HCT116 (cell line): ENCODE data around the gene FIZ1. TPM values are rescaled to one million over a fixed set of nuclear protein-coding genes. Genes with fewer than 3 reads are reported as not detected.

Experiments
- ATAC-seq: fragments of 200-7000 bp; cut with Tn5 transposase; 2 replicates; pipeline ENCODE4 v1.9.1; 2020; ENCODE audit warnings: mild to moderate bottlenecking, moderate library complexity
- BruUV-seq: library from RNA; stranded (reverse); fragments of 400-500 nt; replicated peaks from 2 replicates; lab custom pipeline; 2021; lab: Mats Ljungman, UMichigan
- CTCF ChIA-PET: fragments of 300-600 bp; sonication (Branson Sonifier 250); formaldehyde crosslinking; loops from one replicate; lab custom pipeline; 2021; ENCODE audit warnings: antibody characterized with exemption; lab: Charles Lee
- POLR2A ChIA-PET: fragments of 300-600, 350-600 bp; sonication (Branson Sonifier 250); formaldehyde crosslinking; loops from one replicate; lab custom pipeline; 2021; ENCODE audit warnings: antibody characterized with exemption; lab: Charles Lee
- RAD21 ChIA-PET, 2 experiments: fragments of 300-600 bp; sonication (Branson Sonifier 250); formaldehyde crosslinking; loops; one replicate each; lab custom pipeline; 2023; ENCODE audit warnings: low total read pairs in 2 of 2; ENCODE audit not compliant: uncharacterized antibody in 2 of 2, unreplicated experiment in 2 of 2, low non-redundant PET in 1 of 2; lab: Charles Lee
- DNase-seq: peaks from one replicate; pipeline ENCODE4 v3.0.0-alpha.2; 2010; ENCODE audit warnings: low read depth, low spot score
- H2AFZ ChIP-seq: fragments of 200-600 bp; shearing (Covaris generic), sonication (generic); 2 replicates; pipeline ENCODE4 v1.6.1; 2017; ENCODE audit warnings: low read depth, mixed run types, mixed read lengths, antibody characterized with exemption, low read length; ENCODE audit not compliant: poor library complexity, severe bottlenecking
- H3K27ac ChIP-seq: 2 replicates; pipeline ENCODE4 v1.5.1; 2012; ENCODE audit warnings: low read depth, low read length
- H3K27me3 ChIP-seq: fragments of 200-600 bp; sonication (generic); 2 replicates; pipeline ENCODE4 v1.6.1; 2016; ENCODE audit warnings: mixed run types, low read length, mixed read lengths; ENCODE audit not compliant: insufficient read depth
- H3K36me3 ChIP-seq, 2 experiments: fragments of 200-500 bp in 1 of 2; fragments of 200-600 bp in 1 of 2; sonication (Bioruptor generic) in 1 of 2; sonication (generic) in 1 of 2; 2 replicates each; pipeline versions ENCODE4 v1.5.1 to v1.6.1; 2014 to 2016; ENCODE audit warnings: low read length in 2 of 2, inconsistent platforms in 1 of 2, mixed read lengths in 1 of 2, mixed run types in 1 of 2; ENCODE audit not compliant: insufficient read depth in 2 of 2, control insufficient read depth in 1 of 2
- H3K4me1 ChIP-seq, 2 experiments: fragments of 200-600 bp in 1 of 2; sonication (generic) in 1 of 2; 2 replicates each; pipeline versions ENCODE4 v1.5.1 to v1.6.1; 2012 to 2017; ENCODE audit warnings: low read length in 2 of 2, inconsistent platforms in 1 of 2, mild to moderate bottlenecking in 1 of 2, mixed read lengths in 1 of 2, mixed run types in 1 of 2, moderate library complexity in 1 of 2; ENCODE audit not compliant: insufficient read depth in 2 of 2, control insufficient read depth in 1 of 2
- H3K4me2 ChIP-seq: fragments of 200-600 bp; sonication (generic); 2 replicates; pipeline ENCODE4 v1.6.1; 2017; ENCODE audit warnings: mixed run types, low read length, mixed read lengths
- H3K4me3 ChIP-seq, 2 experiments: fragments of 200-600 bp in 1 of 2; sonication (generic) in 1 of 2; replicated peaks in 1 of 2; 2 replicates each; pipeline ENCODE4 v1.5.1; 2011 to 2016; ENCODE audit warnings: low read length in 2 of 2, control low read depth in 1 of 2, low read depth in 1 of 2, mild to moderate bottlenecking in 1 of 2, mixed read lengths in 1 of 2, mixed run types in 1 of 2
- H3K79me2 ChIP-seq: fragments of 200-600 bp; sonication (generic); 2 replicates; pipeline ENCODE4 v1.6.1; 2017; ENCODE audit warnings: mild to moderate bottlenecking, mixed run types, low read length, moderate library complexity, mixed read lengths; ENCODE audit not compliant: insufficient read depth
- H3K9ac ChIP-seq: fragments of 200-600 bp; sonication (generic); 2 replicates; pipeline ENCODE4 v1.6.1; 2016; ENCODE audit warnings: low read length, mixed read lengths
- H3K9me2 ChIP-seq: fragments of 200-600 bp; sonication (generic), shearing (Covaris generic); 2 replicates; pipeline ENCODE4 v1.6.1; 2017; ENCODE audit warnings: mixed run types, mild to moderate bottlenecking, moderate library complexity; ENCODE audit not compliant: insufficient read depth
- H3K9me3 ChIP-seq, 2 experiments: fragments of 200-500 bp in 1 of 2; fragments of 200-600 bp in 1 of 2; sonication (Bioruptor generic) in 1 of 2; sonication (generic) in 1 of 2; 2 replicates each; pipeline ENCODE4 v1.6.1; 2014 to 2017; ENCODE audit warnings: low read length in 2 of 2, mixed read lengths in 2 of 2, inconsistent platforms in 1 of 2, low read depth in 1 of 2, mild to moderate bottlenecking in 1 of 2, mixed run types in 1 of 2, moderate library complexity in 1 of 2; ENCODE audit not compliant: control insufficient read depth in 1 of 2, insufficient read depth in 1 of 2
- H4K20me1 ChIP-seq: fragments of 200-600 bp; sonication (generic), shearing (Covaris generic); 2 replicates; pipeline ENCODE4 v1.6.1; 2017; ENCODE audit warnings: mixed run types, mild to moderate bottlenecking, moderate library complexity; ENCODE audit not compliant: insufficient read depth
- CBX3 ChIP-seq: IDR thresholded peaks from 2 replicates; pipeline ENCODE4 v1.6.1; 2012; ENCODE audit warnings: low read depth
- CTCF ChIP-seq, 3 experiments: fragments of 200-600 bp in 1 of 3; sonication (generic) in 1 of 3; IDR thresholded peaks in 2 of 3; conservative IDR thresholded peaks in 1 of 3; 2 replicates each; pipeline ENCODE4 v1.5.1; 2012 to 2017; ENCODE audit warnings: low read depth in 2 of 3, low read length in 2 of 3, antibody characterized with exemption in 1 of 3, borderline replicate concordance in 1 of 3, control low read depth in 1 of 3, mild to moderate bottlenecking in 1 of 3, mixed read lengths in 1 of 3, mixed run types in 1 of 3, moderate library complexity in 1 of 3; ENCODE audit not compliant: insufficient read depth in 1 of 3
- POLR2AphosphoS5 ChIP-seq: IDR thresholded peaks from 2 replicates; pipeline ENCODE4 v1.6.1; 2011; ENCODE audit warnings: mild to moderate bottlenecking, low read depth, low read length, moderate library complexity
- RAD21 ChIP-seq: IDR thresholded peaks from 2 replicates; pipeline ENCODE4 v1.6.1; 2012; ENCODE audit warnings: low read depth, mild to moderate bottlenecking
- REST ChIP-seq: IDR thresholded peaks from 2 replicates; pipeline ENCODE4 v1.6.1; 2012; ENCODE audit warnings: low read depth
- ZFX ChIP-seq: fragments of 450-650 bp; IDR thresholded peaks from 2 replicates; pipeline ENCODE4 v1.6.1; 2017
- intact Hi-C: fragments of 100-400 bp; cut with micrococcal nuclease; formaldehyde crosslinking; loops from 2 replicates; pipeline ENCODE4 v1.10.0; 2022
- total RNA-seq: library from RNA; stranded (reverse); gene quantifications from one replicate; pipeline ENCODE4 v1.2.1, GENCODE V29; 2021; ENCODE audit not compliant: unreplicated experiment
- TF ChIP-seq, protein P1 (sequence below): IDR thresholded peaks from 2 replicates; pipeline ENCODE4 v1.6.1; 2012

The FIZ1 gene
- total RNA-seq, 1 experiment from 2014 or later = 15.3 TPM

DNA sequence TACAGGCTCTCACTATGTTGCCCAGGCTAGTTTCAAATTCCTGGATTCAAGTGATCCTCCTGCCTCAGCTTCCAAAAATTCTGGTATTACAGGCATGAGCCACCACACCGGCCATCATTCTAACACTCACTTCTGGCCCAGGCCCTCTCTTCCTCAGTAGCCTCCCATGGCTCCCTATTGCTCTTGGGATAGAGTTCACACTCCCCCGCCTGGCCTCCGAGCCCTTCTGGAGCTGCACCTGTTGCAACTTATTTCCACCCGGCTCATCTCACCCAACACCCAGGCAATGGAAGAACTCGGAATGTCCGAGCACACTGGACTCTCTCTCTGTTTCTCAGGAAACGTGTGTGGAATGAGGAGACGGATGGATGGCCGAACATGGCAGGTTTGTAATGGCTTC is 45.0 kb downstream of the FIZ1 start:
- Histone ChIP-seq H3K4me1 (peaks cover 13 to 34% of the 10 kb centered on the region in 2 experiments), H4K20me1 (no peaks in the 10 kb centered on the region), H3K4me2 (no peak overlapping the region), H3K79me2 (no peaks in the 10 kb centered on the region), H3K4me3 (no peak overlapping the region), H3K9ac (no peak overlapping the region), H3K36me3 (no peaks in the 10 kb centered on the region), H3K27ac (no peak overlapping the region), H3K9me2 (no peaks in the 10 kb centered on the region), H3K9me3 (no peaks in the 10 kb centered on the region), H2AFZ (no peak overlapping the region), H3K27me3 (no peaks in the 10 kb centered on the region)
- intact Hi-C loops = no loop called here
- DNase-seq (no peak), ATAC-seq (no peak)
- RAD21 ChIA-PET = no interaction called here
- no peak for TF ChIP-seq POLR2AphosphoS5
- no peak for TF ChIP-seq CBX3
- TF ChIP-seq, protein P1, sequence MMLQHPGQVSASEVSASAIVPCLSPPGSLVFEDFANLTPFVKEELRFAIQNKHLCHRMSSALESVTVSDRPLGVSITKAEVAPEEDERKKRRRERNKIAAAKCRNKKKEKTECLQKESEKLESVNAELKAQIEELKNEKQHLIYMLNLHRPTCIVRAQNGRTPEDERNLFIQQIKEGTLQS = no peak
- TF ChIP-seq CTCF (IDR thresholded peaks at IDR 0.05 in 2 of 3, conservative IDR thresholded peaks at IDR 0.05 in 1 of 3; ENCODE audit: borderline replicate concordance in 1 of 3, insufficient read depth in 1 of 3, low read depth in 2 of 3, low read length in 2 of 3) = no peak
- TF ChIP-seq REST = no peak
- no peak for TF ChIP-seq RAD21
- no peak for TF ChIP-seq ZFX
- POLR2A ChIA-PET = no interaction called here
- CTCF ChIA-PET = no interaction called here
- BruUV-seq = no TSS peak
